ENCODE results near the gene USP28.

USP28 gene

GRCh38 chr11:113867843-113868503, 7.4 kb downstream of the USP28 start:
- TF ChIP-seq GATA3 (IDR thresholded peaks at IDR 0.05; ENCODE audit: low read depth, low read length) (no peak), GATA2 (IDR thresholded peaks at IDR 0.05; ENCODE audit: low read depth, low read length) (no peak)

DNA sequence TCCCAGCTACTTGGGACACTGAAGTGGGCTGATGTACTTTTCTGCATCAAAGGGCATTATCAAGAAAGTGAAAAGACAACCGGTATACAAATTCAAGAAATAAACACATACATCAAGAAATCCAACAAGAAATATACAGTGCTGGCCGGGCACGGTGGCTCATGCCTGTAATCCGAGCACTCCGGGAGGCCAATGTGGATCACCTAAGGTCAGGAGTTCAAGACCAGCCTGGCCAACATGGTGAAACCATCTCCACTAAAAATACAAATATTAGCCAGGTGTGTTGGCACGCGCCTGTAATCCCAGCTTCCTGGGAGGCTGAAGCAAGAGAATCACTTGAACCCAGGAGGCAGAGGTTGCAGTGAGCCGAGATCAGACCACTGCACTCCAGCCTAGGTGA, 9.5 kb downstream of the USP28 start:
- TF ChIP-seq GATA3 (IDR thresholded peaks at IDR 0.05; ENCODE audit: low read depth, low read length): no peak
- TF ChIP-seq GATA2 (IDR thresholded peaks at IDR 0.05; ENCODE audit: low read depth, low read length): no peak

- TF ChIP-seq GATA2 (IDR thresholded peaks at IDR 0.05; ENCODE audit: low read depth, low read length): no peak
- TF ChIP-seq GATA3 (IDR thresholded peaks at IDR 0.05; ENCODE audit: low read depth, low read length): no peak
Observed at GRCh38 chr11:113864410-113864809, 11.0 kb downstream of the USP28 start.

DNA sequence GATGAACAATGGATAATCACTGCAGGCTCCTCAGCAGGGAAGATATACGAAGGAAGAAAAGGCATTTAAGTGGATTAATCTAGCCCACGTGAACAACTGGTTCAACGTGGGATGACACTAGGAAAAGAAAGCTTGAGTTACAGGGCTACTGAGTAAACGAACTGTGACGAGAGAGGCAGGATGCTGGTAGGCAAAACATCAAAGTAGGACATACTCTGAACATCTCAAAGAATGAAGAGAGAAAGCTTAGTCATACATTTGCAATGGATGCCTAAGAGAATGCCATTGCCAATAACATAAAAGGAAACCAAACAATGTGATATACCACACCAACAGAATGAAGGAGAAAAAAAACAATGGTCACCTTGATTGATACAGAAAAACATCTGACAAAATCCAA, 12.9 kb downstream of the USP28 start:
- TF ChIP-seq GATA3 (IDR thresholded peaks at IDR 0.05; ENCODE audit: low read depth, low read length): no peak
- no peak for TF ChIP-seq GATA2 (IDR thresholded peaks at IDR 0.05; ENCODE audit: low read depth, low read length)

DNA sequence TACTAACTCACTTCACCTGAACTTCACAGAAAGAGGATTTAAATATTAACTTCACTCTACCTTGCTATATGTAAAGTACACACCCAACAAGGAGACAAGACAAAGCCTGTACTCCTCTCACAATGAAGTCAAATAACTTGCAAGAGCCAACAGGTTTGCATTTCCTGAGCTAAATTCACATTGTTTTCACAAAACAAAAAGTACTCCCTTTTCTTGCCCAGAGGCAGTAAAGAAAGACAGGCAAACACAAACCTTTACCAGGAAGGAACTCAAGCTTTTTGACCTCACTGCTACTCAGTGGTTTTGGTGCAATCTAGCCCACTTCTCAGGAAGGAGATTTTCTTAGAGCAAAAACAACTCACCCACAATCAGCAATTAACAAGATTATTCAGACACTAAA, 15.7 kb downstream of the USP28 start:
- TF ChIP-seq GATA3 (IDR thresholded peaks at IDR 0.05; ENCODE audit: low read depth, low read length) (no peak), GATA2 (IDR thresholded peaks at IDR 0.05; ENCODE audit: low read depth, low read length) (no peak)

DNA sequence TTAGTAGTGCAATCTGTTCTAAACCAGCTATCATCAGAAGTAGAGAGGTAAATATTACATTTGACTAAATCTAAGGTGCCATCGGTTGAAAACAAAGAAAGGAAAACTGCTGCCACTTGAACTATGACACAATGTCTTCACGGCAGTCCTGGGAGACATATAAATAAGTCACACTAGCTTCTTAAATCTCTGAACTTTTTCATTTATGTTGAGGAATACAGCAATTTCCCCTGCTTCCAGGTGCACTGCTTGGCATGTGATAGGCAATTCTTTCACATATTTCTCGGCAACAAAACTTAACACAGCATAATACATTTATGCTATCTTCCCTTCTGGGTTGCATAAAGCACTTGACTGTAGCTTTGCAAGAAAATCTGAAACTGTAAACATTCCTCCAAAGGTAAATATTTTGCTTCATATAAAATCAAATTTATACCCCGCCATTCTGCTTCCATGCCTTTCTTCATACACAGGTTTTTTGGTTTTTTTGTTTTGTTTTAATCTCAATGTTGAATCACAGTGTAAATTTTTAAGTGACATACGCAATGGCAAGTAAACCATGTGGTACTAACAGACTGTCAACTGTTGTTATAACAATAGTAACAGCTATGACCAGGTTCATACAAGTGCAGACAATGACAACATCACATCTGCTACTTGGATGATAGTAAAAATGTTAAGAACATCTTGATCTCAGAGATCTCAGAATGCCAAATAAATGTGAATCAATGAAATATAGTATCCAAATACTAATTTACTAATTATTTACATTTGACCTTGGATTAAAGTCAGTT, 18.2 kb downstream of the USP28 start:
- TF ChIP-seq GATA2 (IDR thresholded peaks at IDR 0.05; ENCODE audit: low read depth, low read length): no peak
- no peak for TF ChIP-seq GATA3 (IDR thresholded peaks at IDR 0.05; ENCODE audit: low read depth, low read length)

- TF ChIP-seq GATA3 (IDR thresholded peaks at IDR 0.05; ENCODE audit: low read depth, low read length) (no peak), GATA2 (IDR thresholded peaks at IDR 0.05; ENCODE audit: low read depth, low read length) (no peak)
Observed at GRCh38 chr11:113855803-113856202, 19.6 kb downstream of the USP28 start.

DNA sequence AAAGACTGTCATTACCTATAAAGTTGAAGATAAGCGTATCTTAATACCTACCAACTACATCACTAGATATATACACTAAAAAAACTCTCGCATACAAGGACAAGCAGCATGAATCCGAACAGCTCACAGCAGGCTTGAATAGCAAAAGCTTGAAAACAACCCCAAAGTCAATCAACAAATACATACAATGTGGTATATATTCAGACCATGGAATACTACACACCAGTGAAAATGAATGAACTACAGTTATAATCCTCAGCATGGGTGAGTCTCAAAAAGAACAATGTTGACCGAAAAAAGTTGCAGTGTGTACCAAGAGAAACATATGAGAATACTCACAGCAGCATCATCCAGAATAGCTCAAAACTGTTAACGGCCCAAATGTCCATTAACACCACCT, 25.2 kb downstream of the USP28 start:
- no peak for TF ChIP-seq GATA3 (IDR thresholded peaks at IDR 0.05; ENCODE audit: low read depth, low read length)
- no peak for TF ChIP-seq GATA2 (IDR thresholded peaks at IDR 0.05; ENCODE audit: low read depth, low read length)

GRCh38 chr11:113849713-113850112, 25.7 kb downstream of the USP28 start:
- TF ChIP-seq GATA2 (IDR thresholded peaks at IDR 0.05; ENCODE audit: low read depth, low read length): no peak
- TF ChIP-seq GATA3 (IDR thresholded peaks at IDR 0.05; ENCODE audit: low read depth, low read length): no peak

DNA sequence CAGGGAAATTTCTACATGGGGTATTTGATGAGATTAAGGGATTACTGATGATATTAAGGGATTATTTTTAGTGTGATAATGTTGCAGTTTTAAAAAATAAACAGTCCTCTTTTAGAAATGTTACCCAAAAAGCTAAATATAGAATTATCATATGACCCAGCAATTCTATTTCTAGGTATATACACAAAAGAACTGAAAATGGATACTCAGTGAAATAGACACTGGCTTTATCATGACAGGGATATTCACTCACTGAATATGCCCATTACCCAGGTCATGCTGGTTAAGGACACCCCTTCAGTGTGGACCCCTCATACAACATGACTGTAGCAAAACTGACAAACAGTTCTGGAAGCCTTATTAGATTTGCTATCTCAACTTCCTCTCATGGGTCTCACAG, 27.8 kb downstream of the USP28 start:
- no peak for TF ChIP-seq GATA3 (IDR thresholded peaks at IDR 0.05; ENCODE audit: low read depth, low read length)
- no peak for TF ChIP-seq GATA2 (IDR thresholded peaks at IDR 0.05; ENCODE audit: low read depth, low read length)

DNA sequence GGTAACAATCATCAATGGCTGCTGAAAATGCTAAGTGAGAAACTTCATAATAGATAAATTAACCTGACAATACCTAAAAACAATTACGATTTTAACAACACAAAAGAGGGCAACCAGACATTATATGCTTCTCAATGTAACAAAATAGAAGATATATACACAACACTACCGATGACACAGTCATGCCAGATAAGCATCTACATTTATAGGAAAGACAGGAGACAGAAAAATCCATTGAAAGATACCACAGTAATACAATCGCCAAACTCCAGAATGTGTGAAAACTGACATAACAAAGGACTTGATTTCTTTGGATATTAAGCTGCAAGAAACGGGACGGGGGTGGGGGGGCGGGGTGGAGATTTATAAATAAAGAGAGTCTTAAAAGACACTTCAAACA, 28.3 kb downstream of the USP28 start:
- TF ChIP-seq GATA3 (IDR thresholded peaks at IDR 0.05; ENCODE audit: low read depth, low read length): no peak
- TF ChIP-seq GATA2 (IDR thresholded peaks at IDR 0.05; ENCODE audit: low read depth, low read length): no peak

GRCh38 chr11:113841691-113842090, 33.7 kb downstream of the USP28 start:
- TF ChIP-seq GATA2 (IDR thresholded peaks at IDR 0.05; ENCODE audit: low read depth, low read length): no peak
- no peak for TF ChIP-seq GATA3 (IDR thresholded peaks at IDR 0.05; ENCODE audit: low read depth, low read length)

- TF ChIP-seq GATA2 (IDR thresholded peaks at IDR 0.05; ENCODE audit: low read depth, low read length) (no peak), GATA3 (IDR thresholded peaks at IDR 0.05; ENCODE audit: low read depth, low read length) (no peak)
Observed at GRCh38 chr11:113840932-113841664, 34.3 kb downstream of the USP28 start.

DNA sequence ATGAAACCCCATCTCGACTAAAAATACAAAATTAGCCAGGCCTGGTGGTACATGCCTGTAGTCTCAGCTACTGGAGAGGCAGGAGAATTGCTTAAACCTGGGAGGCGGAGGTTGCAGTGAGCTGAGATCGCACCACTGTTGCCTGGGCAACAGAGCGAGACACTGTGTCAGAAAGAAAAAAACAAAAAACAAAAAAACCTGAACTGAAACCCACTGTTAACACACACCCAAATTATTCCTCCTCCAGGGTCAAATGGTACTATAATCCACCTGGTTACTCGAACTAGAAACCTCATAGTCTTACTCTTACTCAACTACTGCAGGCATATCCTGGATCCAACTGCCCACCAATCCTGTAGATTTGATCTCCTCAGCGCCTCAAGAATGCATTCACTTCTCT, 35.5 kb downstream of the USP28 start:
- no peak for TF ChIP-seq GATA3 (IDR thresholded peaks at IDR 0.05; ENCODE audit: low read depth, low read length)
- TF ChIP-seq GATA2 (IDR thresholded peaks at IDR 0.05; ENCODE audit: low read depth, low read length): no peak

Measured in SH-SY5Y (cell line).